Prostate gland (tissue), 2 donors: Measurements from ENCODE around the gene PTPDC1. TPM values are rescaled to one million over a fixed set of nuclear protein-coding genes. Genes with fewer than 3 reads are reported as not detected.
"Not testable (repeated sequence)": the region's sequence is repeated elsewhere in the genome, so short reads cannot be mapped to it uniquely, and the experiment has no call there.

Source experiments
- DNase-seq: peaks from one replicate; pipeline ENCODE4 v3.0.0-alpha.2; 2019; ENCODE audit warnings: low spot score
- H3K27ac ChIP-seq, 2 donors: fragments of 200-600 bp; sonication (generic); 2 replicates each; pipeline ENCODE4 v1.5.1; 2017 to 2019
- H3K27me3 ChIP-seq: fragments of 200-600 bp; sonication (generic); replicated peaks from 2 replicates; pipeline ENCODE4 v1.5.1; 2019; ENCODE audit not compliant: insufficient read depth
- H3K36me3 ChIP-seq, 2 donors: fragments of 200-600 bp; sonication (generic); 1 replicate in 1 of 2; 2 replicates in 1 of 2; pipeline versions ENCODE4 v1.5.1 to v1.8.1; 2017 to 2019
- H3K4me1 ChIP-seq: fragments of 200-600 bp; sonication (generic); replicated peaks from 2 replicates; pipeline ENCODE4 v1.5.1; 2019
- H3K4me3 ChIP-seq, 2 donors: fragments of 200-600 bp; sonication (generic); 2 replicates each; pipeline ENCODE4 v1.5.1; 2017 to 2019
- H3K9me3 ChIP-seq: fragments of 200-600 bp; sonication (generic); 2 replicates; pipeline ENCODE4 v1.5.1; 2017
- POLR2A ChIP-seq: fragments of 450-650 bp; IDR thresholded peaks from one replicate; pipeline ENCODE4 v1.6.1; 2016; ENCODE audit warnings: antibody characterized with exemption, mild to moderate bottlenecking
- POLR2AphosphoS5 ChIP-seq: sonication (generic); formaldehyde crosslinking; IDR thresholded peaks from one replicate; pipeline ENCODE4 v1.6.1; 2017; ENCODE audit warnings: antibody characterized with exemption
- WGBS: methylation state at CpG from one replicate; pipeline ENCODE4 v1.1.5; 2018; 5-methylcytosine and 5-hydroxymethylcytosine counted together
- intact Hi-C: fragments of 100-400 bp; cut with DNase I; formaldehyde crosslinking; loops from one replicate; pipeline ENCODE4 v1.14.2; 2022
- total RNA-seq, 2 donors: library from RNA; depleted of rRNA; stranded (reverse); fragments of >200 nt; gene quantifications; one replicate each; pipeline ENCODE4 v1.1.0, GENCODE V29; 2016
- TF ChIP-seq, protein P1 (sequence below), 4 experiments: fragments of 200-600 bp in 2 of 4; fragments of 450-650 bp in 2 of 4; sonication (generic) in 2 of 4; IDR thresholded peaks; 1 replicate in 3 of 4; 2 replicates in 1 of 4; pipeline ENCODE4 v1.5.1; 2016 to 2019; ENCODE audit warnings: antibody characterized with exemption in 4 of 4, mild to moderate bottlenecking in 2 of 4, moderate library complexity in 2 of 4

The PTPDC1 gene
- total RNA-seq, 2 donors from 2014 or later, result 4.6 to 17.9 TPM

DNA sequence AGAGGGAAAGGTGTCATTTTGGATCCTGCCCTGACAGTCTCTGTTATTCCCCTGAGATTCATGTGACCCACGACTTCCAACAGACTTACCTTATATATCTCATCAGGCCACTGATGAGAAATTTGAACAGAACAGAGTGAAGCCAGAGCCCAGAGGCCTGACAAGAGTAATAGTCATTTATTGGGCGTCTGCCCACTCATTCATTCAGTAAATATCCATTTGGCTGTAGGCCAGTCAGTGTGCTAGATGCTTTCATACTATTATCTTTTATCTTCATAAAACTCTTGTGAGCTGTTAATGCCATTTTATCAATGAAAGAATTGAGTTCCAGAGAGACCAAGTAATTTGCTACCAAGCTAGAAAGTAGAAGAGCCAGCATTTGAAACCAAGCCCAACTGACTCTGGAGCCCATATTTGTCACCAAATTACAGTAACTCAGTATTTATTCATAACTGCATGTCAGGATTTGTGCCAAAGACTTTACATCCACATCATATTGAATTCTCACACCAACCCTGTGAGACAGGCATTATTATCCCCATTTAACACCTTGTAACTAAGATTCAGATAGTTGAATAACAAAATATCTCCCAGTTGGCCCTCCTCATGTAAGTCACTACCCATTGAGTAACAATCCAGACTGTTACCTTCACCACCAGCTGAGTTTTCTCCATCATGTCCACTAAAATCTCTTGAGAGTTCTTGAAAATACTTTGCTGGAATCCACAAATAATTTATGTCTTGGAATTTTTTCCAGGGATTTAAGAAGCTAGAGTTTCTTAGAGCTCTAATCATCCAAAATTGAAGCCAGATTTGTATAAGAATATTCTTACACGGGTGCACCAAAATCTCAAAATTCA is 2.5 kb downstream of the PTPDC1 start:
- 47% methylated on average over 3 of the region's 3 CpGs for WGBS
- H3K4me1 ChIP-seq, result no peaks in the 10 kb centered on the region
- TF ChIP-seq, protein P1, sequence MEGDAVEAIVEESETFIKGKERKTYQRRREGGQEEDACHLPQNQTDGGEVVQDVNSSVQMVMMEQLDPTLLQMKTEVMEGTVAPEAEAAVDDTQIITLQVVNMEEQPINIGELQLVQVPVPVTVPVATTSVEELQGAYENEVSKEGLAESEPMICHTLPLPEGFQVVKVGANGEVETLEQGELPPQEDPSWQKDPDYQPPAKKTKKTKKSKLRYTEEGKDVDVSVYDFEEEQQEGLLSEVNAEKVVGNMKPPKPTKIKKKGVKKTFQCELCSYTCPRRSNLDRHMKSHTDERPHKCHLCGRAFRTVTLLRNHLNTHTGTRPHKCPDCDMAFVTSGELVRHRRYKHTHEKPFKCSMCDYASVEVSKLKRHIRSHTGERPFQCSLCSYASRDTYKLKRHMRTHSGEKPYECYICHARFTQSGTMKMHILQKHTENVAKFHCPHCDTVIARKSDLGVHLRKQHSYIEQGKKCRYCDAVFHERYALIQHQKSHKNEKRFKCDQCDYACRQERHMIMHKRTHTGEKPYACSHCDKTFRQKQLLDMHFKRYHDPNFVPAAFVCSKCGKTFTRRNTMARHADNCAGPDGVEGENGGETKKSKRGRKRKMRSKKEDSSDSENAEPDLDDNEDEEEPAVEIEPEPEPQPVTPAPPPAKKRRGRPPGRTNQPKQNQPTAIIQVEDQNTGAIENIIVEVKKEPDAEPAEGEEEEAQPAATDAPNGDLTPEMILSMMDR (IDR thresholded peaks at IDR 0.05), result no peak
- TF ChIP-seq POLR2A (no peak), POLR2AphosphoS5 (no peak)
- no peak for DNase-seq
- no peak overlapping the region for H3K27ac ChIP-seq
- intact Hi-C loops, result no loop called here
- H3K27me3 ChIP-seq, result no peaks in the 10 kb centered on the region
- H3K9me3 ChIP-seq, result no peaks in the 10 kb centered on the region
- no peak overlapping the region for H3K4me3 ChIP-seq
- H3K36me3 ChIP-seq, result no peaks in the 10 kb centered on the region

DNA sequence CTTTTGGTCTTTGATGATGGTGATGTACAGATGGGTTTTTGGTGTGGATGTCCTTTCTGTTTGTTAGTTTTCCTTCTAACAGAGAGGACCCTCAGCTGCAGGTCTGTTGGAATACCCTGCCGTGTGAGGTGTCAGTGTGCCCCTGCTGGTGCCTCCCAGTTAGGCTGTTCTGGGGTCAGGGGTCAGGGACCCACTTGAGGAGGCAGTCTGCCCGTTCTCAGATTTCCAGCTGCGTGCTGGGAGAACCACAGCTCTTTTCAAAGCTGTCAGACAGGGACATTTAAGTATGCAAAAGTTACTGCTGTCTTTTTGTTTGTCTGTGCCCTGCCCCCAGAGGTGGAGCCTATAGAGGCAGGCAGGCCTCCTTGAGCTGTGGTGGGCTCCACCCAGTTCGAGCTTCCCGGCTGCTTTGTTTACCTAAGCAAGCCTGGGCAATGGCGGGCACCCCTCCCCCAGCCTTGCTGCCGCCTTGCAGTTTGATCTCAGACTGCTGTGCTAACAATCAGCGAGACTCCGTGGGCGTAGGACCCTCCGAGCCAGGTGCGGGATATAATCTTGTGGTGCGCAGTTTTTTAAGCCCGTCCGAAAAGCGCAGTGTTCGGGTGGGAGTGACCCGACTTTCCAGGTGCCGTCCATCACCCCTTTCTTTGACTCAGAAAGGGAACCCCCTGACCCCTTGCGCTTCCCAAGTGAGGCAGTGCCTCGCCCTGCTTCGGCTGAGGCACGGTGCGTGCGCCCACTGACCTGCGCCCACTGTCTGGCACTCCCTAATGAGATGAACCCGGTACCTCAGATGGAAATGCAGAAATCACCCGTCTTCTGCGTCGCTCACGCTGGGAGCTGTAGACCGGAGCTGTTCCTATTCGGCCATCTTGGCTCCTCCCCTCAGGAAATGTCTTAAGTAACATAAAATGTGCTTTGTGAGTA is 10.2 kb downstream of the PTPDC1 start:
- H3K9me3 ChIP-seq, H3K4me3 ChIP-seq, intact Hi-C loops, H3K27me3 ChIP-seq, H3K4me1 ChIP-seq, H3K36me3 ChIP-seq, DNase-seq, H3K27ac ChIP-seq: not testable (repeated sequence)
- 89% methylated on average over 27 of the region's 33 CpGs for WGBS

DNA sequence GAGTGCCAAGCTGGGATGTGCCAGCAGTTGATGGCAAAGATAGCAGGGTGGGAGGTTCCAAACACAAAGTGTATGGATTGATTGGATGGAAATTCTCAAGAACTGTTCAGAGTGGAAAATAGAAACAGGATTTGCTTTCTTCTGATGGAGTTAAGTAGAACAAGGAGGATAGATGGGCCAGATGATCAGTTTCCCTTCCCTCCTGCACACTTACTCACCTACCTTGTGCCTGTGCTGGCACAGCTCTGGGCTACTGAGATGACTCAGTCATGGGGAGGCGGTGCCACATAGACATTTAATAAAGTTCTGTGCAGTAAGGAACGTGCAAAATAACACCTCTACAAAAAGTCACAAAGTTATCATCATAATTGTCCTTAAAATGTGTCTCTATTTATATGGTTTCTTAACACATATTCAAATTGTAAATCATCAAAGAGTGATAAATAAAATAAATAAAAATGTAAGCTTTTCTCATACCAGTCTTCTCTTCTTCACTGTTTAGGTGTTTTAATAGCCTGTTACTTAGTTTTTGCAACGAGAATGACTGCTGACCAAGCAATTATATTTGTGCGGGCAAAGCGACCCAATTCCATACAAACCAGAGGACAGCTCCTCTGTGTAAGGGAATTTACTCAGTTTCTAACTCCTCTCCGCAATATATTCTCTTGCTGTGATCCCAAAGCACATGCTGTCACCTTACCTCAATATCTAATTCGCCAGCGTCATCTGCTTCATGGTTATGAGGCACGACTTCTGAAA is 12.7 kb downstream of the PTPDC1 start:
- no peak overlapping the region for H3K4me3 ChIP-seq
- no peak overlapping the region for H3K27ac ChIP-seq
- no peaks in the 10 kb centered on the region for H3K36me3 ChIP-seq
- 94% methylated on average over 9 of the region's 9 CpGs for WGBS
- H3K27me3 ChIP-seq, result no peaks in the 10 kb centered on the region
- intact Hi-C loops, result no loop called here
- TF ChIP-seq POLR2A (no peak), POLR2AphosphoS5 (no peak)
- TF ChIP-seq, protein P1 (IDR thresholded peaks at IDR 0.05), result no peak
- H3K9me3 ChIP-seq, result no peaks in the 10 kb centered on the region
- no peak for DNase-seq
- no peaks in the 10 kb centered on the region for H3K4me1 ChIP-seq

DNA sequence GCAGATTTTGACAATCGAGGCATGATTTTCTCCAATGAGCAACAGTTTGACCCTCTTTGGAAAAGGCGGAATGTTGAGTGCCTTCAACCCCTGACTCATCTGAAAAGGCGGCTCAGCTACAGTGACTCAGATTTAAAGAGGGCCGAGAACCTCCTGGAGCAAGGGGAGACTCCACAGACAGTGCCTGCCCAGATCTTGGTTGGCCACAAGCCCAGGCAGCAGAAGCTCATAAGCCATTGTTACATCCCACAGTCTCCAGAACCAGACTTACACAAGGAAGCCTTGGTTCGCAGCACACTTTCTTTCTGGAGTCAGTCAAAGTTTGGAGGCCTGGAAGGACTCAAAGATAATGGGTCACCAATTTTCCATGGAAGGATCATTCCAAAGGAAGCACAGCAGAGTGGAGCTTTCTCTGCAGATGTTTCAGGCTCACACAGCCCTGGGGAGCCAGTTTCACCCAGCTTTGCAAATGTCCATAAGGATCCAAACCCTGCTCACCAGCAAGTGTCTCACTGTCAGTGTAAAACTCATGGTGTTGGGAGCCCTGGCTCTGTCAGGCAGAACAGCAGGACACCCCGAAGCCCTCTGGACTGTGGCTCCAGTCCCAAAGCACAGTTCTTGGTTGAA is 13.6 kb downstream of the PTPDC1 start:
- intact Hi-C loops, result no loop called here
- H3K4me3 ChIP-seq, result no peak overlapping the region
- no peak overlapping the region for H3K27ac ChIP-seq
- TF ChIP-seq, protein P1 (IDR thresholded peaks at IDR 0.05), result no peak
- TF ChIP-seq POLR2AphosphoS5 (no peak), POLR2A (no peak)
- H3K27me3 ChIP-seq, result no peaks in the 10 kb centered on the region
- WGBS, result 95% methylated on average over 6 of the region's 6 CpGs
- DNase-seq, result no peak
- H3K9me3 ChIP-seq, result no peaks in the 10 kb centered on the region
- no peaks in the 10 kb centered on the region for H3K36me3 ChIP-seq
- no peaks in the 10 kb centered on the region for H3K4me1 ChIP-seq
